ACC112 (cell line): ENCODE data around the gene GCGR.

Experiments used
- H2AFZ ChIP-seq: fragments of 200-600 bp; sonication (generic); one replicate; pipeline ENCODE4 v1.6.0; 2017; ENCODE audit warnings: antibody characterized with exemption, low read length; ENCODE audit not compliant: unreplicated experiment
- H3K27ac ChIP-seq: fragments of 200-600 bp; sonication (generic); 2 replicates; pipeline ENCODE4 v1.5.1; 2014; ENCODE audit warnings: low read depth, mild to moderate bottlenecking, antibody characterized with exemption, low read length, moderate library complexity
- H3K27me3 ChIP-seq: fragments of 200-600 bp; sonication (generic); 2 replicates; pipeline ENCODE4 v1.6.1; 2014; ENCODE audit warnings: mild to moderate bottlenecking, antibody characterized with exemption, low read length, moderate library complexity, mixed read lengths; ENCODE audit not compliant: insufficient read depth
- H3K36me3 ChIP-seq: fragments of 200-600 bp; sonication (generic); 2 replicates; pipeline ENCODE4 v1.6.1; 2016; ENCODE audit warnings: mild to moderate bottlenecking, antibody characterized with exemption, low read length, moderate library complexity, mixed read lengths; ENCODE audit not compliant: insufficient read depth
- H3K4me1 ChIP-seq: fragments of 200-600 bp; sonication (generic); one replicate; pipeline ENCODE4 v1.6.1; 2016; ENCODE audit warnings: low read length, mixed read lengths; ENCODE audit not compliant: insufficient read depth, unreplicated experiment, control insufficient read depth
- H3K4me3 ChIP-seq: fragments of 200-600 bp; sonication (generic); 2 replicates; pipeline ENCODE4 v1.5.1; 2014; ENCODE audit warnings: mild to moderate bottlenecking, low read depth, low read length
- H3K79me2 ChIP-seq: fragments of 200-600 bp; sonication (generic); one replicate; pipeline ENCODE4 v1.6.0; 2016; ENCODE audit warnings: low read length; ENCODE audit not compliant: control insufficient read depth, unreplicated experiment, insufficient read depth

The GCGR gene

DNA sequence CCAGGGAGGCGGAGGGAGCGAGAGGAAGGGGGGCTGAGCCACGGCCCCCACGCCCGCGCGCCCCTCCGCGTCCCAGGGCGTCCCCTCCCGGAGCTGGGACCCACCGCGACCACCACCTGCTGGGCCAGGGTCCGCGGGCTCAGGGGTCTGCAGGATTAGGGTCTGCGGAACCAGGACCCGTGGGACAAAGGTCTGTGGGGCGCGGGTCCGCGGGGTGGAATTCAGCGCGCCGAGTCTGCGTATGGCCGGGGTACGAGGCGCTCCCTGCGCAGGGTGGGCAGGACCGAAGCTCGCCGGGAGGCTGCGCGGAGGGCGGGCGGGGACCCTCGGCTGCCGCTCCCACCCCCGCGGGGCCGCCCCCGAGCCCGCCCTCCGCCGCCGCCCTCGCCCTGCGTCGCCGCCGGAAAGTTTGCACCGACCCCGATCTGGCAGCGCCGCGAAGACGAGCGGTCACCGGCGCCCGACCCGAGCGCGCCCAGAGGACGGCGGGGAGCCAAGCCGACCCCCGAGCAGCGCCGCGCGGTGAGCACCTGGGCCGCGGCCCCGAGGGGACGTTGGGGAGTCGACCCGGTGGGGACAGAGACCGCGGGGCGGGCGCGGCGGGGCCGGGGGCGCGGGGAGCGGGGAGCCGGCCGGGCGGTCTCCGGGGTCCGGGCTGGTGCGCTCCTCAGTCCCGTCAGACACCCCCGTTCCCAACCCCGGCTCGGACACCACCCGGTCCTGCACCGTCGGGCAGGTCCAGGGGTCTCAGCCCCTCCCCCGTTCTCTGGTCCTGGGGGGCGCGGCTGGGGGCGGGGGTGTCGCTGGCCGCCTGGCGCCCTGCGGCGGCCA is at the start of gene GCGR:
TSS of gene GCGR (plus strand) at position 423 of the 831 bp plus-strand sequence. CDS start 4,869 bp downstream, outside the sequence.
- no peaks in the 10 kb centered on the region for H3K79me2 ChIP-seq
- H2AFZ ChIP-seq = no peak within 1 kb of the TSS
- no peak within 1 kb of the TSS for H3K4me3 ChIP-seq
- no peak within 1 kb of the TSS for H3K27ac ChIP-seq
- H3K36me3 ChIP-seq = no peaks in the 10 kb centered on the region
- peaks cover 88% of the 10 kb centered on the region for H3K27me3 ChIP-seq
- no peaks in the 10 kb centered on the region for H3K4me1 ChIP-seq

GRCh38 chr17:81792675-81793615 is 11.0 kb upstream of the GCGR start:
- Histone ChIP-seq H2AFZ (no peak overlapping the region), H3K4me1 (no peaks in the 10 kb centered on the region), H3K36me3 (no peaks in the 10 kb centered on the region), H3K27me3 (no peaks in the 10 kb centered on the region), H3K4me3 (no peak overlapping the region), H3K27ac (no peak overlapping the region), H3K79me2 (no peaks in the 10 kb centered on the region)

GRCh38 chr17:81794074-81794476 is 9.9 kb upstream of the GCGR start:
- no peak overlapping the region for H2AFZ ChIP-seq
- no peaks in the 10 kb centered on the region for H3K27me3 ChIP-seq
- H3K27ac ChIP-seq = no peak overlapping the region
- H3K36me3 ChIP-seq = no peaks in the 10 kb centered on the region
- no peaks in the 10 kb centered on the region for H3K4me1 ChIP-seq
- no peaks in the 10 kb centered on the region for H3K79me2 ChIP-seq
- H3K4me3 ChIP-seq = no peak overlapping the region

DNA sequence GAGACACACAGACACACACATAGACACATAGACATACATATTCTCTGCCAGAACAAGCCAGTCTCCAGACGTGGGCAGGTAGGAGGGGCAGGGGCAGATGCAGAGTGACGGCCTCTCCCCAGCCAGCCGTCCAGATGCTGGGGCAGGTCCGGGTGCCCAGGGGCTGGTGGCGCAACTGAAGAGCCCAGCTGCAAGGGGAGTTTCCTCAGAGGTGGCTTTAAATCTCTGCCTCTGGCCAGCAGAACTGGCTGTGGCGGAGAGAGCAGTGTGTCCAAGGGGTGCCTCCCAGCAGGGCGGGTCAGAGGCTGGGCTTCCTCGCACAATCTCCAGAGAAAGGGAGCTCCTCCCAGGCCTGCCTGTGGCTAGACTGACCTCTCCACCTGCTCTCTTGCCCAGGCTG is 9.4 kb upstream of the GCGR start:
- Histone ChIP-seq H3K27ac (no peak overlapping the region), H3K79me2 (no peaks in the 10 kb centered on the region), H3K36me3 (no peaks in the 10 kb centered on the region), H3K27me3 (no peaks in the 10 kb centered on the region), H3K4me3 (no peak overlapping the region), H2AFZ (no peak overlapping the region), H3K4me1 (no peaks in the 10 kb centered on the region)

DNA sequence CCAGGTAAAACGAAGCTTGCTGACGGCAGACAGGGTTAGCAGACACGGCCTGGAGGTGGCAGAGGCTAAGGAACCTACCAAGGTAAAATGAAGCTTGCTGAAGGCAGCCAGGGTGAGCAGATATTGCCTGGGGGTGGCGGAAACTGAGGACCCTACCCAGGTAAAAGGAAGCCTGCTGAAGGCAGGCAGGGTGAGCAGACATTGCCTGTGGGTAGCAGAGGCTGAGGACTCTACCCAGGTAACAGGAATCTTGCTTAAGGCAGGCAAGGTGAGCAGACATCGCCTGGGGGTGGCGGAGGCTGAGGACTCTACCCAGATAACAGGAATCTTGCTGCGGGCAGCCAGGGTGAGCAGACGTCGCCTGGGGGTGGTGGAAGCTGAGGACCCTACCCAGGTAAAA is 2.6 kb upstream of the GCGR start:
- H3K36me3 ChIP-seq = no peaks in the 10 kb centered on the region
- no peak overlapping the region for H2AFZ ChIP-seq
- peaks cover 66% of the 10 kb centered on the region for H3K27me3 ChIP-seq
- H3K4me1 ChIP-seq = no peaks in the 10 kb centered on the region
- no peak overlapping the region for H3K4me3 ChIP-seq
- no peaks in the 10 kb centered on the region for H3K79me2 ChIP-seq
- H3K27ac ChIP-seq = no peak overlapping the region

DNA sequence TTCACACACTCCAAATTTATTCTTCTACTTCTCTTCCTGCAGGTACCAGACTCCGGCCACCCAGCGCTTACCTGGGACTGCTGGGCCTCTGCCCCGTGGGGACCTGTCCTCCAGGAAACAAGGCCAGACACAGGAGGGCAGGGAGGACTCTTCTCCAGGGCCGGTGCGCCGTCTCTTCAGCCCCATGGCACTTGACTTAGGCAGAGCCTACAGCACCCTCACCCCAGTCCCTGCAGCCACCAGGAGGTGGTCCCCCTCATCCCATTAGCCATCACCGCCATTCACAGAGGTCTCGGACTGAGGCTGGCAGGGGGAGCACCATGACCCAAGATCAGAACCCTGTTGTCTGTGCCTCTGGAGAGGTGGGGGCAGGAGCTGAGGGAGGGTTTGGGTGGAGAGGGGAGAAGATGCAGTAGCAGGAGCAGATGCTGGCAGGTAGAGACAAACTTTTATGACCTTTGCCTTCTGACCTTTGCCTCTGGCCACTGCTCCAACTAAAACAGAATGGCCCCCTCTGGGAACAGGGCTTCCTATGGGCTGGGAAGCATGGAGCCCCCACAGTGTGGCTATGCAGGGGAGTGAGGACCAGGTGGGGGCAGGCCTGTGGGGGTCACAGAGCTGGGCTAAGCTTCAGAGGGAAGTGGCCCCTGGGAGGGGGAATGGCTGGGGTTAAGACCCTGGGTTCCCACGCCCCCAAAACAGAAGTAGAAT is 1.7 kb upstream of the GCGR start:
- Histone ChIP-seq H3K4me1 (no peaks in the 10 kb centered on the region), H3K4me3 (no peak overlapping the region), H2AFZ (no peak overlapping the region), H3K27ac (no peak overlapping the region), H3K27me3 (peaks cover 75% of the 10 kb centered on the region), H3K36me3 (no peaks in the 10 kb centered on the region), H3K79me2 (no peaks in the 10 kb centered on the region)

GRCh38 chr17:81802856-81803643 is 900 bp upstream of the GCGR start:
- Histone ChIP-seq H3K27me3 (peaks cover 84% of the 10 kb centered on the region), H3K36me3 (no peaks in the 10 kb centered on the region), H3K79me2 (no peaks in the 10 kb centered on the region), H3K4me1 (no peaks in the 10 kb centered on the region), H3K27ac (no peak overlapping the region), H2AFZ (no peak overlapping the region), H3K4me3 (no peak overlapping the region)

DNA sequence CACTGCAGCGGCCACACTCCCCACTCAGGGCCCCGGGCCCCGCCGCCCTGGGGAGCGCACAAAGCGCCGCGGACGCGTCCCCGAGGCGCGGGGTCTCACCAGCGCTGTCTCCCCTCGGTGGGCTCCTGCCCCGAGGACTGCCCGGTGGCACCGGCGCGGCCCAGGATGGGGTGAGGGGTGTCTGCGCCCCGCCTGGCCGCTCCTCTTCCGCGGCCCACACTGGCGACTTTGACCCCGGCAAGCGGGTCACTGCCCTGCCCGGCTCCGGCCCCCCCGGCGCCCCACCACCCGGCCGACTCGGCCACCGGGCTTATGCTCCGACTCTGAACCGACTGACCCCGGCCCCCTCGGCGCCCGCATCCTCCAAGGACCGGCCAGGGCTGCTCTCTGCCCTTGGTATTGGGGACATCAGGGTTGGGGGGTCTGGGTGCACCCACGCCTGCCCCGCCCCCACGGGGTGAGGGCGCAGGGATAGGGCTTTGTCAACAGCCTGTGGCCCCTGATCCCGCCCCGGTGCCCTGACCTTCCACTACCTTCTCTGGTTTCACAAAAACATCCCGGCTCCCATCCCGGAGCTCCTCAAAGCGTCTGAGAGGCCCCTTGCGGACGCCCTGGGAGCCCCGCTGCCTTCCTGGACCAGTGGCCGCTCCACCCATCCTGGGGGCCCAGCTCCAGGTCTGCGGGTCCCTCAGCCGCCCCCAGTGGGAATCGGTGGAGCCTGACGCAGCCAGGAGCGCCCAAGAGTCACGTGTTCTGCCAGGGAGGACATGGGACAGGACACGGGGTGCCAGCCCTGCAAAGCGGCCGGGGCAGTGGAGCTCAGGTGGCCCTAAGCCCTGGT is 829 bp downstream of the GCGR start:
- Histone ChIP-seq H3K79me2 (no peaks in the 10 kb centered on the region), H3K27me3 (peaks cover 94% of the 10 kb centered on the region), H2AFZ (no peak overlapping the region), H3K36me3 (no peaks in the 10 kb centered on the region), H3K4me1 (no peaks in the 10 kb centered on the region), H3K27ac (no peak overlapping the region), H3K4me3 (no peak overlapping the region)

DNA sequence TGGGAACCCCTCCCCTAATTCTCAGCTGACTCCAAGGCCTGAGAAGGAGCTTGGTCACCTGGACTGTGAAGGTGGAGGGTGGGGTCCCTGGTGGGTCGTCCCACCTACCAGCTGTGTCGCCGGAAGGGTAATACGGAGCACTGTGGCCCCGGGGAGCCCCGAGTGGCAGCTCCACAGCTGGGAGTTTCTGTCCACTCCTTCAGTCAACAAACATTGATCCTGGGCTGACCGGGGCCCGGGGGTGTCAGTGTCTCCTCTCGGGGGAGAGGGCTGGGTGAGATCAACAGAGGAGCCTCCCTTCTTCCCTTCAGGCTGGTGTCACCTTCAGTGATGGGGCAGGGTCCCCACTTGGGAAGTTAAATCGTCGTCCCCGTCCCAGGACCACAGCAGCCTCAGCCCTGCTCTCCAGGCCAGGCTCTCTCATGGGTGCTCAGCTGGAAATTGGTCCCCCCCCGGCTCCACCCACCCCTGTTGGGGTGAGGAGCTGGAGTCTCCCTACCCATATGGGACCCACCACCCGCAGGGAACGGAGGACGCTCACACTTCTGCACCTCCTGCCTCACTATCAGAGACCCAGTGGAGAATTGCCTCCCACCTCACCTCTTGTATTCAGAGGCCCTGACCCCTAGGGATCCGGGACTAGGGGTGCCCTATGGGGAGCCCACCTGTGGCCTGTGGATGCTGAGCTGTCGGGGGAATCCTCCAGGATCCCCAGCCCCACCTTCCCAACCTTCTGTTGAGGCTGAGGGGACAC is 1.9 kb downstream of the GCGR start:
- no peak overlapping the region for H3K27ac ChIP-seq
- H3K4me1 ChIP-seq = no peaks in the 10 kb centered on the region
- no peaks in the 10 kb centered on the region for H3K36me3 ChIP-seq
- peaks cover 86% of the 10 kb centered on the region for H3K27me3 ChIP-seq
- H3K79me2 ChIP-seq = no peaks in the 10 kb centered on the region
- no peak overlapping the region for H3K4me3 ChIP-seq
- no peak overlapping the region for H2AFZ ChIP-seq
